ENCODE results near the gene ZDHHC14.
"Not testable (repeated sequence)": the region's sequence is repeated elsewhere in the genome, so short reads cannot be mapped to it uniquely, and the experiment has no call there.

Gene ZDHHC14

DNA sequence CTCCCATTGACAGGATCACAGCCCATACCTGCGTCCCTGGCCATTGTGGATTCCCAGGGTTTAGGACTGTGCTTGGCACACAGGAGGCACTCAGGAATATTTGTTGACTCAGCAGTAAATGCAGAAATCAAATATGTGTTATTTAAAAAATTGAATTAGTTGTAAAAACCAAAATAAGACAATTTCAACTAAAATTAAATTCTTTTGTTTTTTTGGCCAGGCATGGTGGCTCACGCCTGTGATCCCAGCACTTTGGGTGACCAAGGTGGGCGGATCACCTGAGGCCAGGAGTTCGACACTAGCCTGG is 85.3 kb downstream of the ZDHHC14 start:
- in situ Hi-C loops (cut with HindIII; ENCODE audit: low pct_ligation_motif_present, low sequenced_read_pairs), result no loop called here
- H3K36me3 ChIP-seq (replicated peaks), result no peaks in the 10 kb centered on the region
- no peaks in the 10 kb centered on the region for H3K27me3 ChIP-seq (replicated peaks)
- H3K27ac ChIP-seq, result no peak overlapping the region
- H3K4me3 ChIP-seq (ENCODE audit: low read depth, low read length), result no peak overlapping the region
- TF ChIP-seq, protein P1, sequence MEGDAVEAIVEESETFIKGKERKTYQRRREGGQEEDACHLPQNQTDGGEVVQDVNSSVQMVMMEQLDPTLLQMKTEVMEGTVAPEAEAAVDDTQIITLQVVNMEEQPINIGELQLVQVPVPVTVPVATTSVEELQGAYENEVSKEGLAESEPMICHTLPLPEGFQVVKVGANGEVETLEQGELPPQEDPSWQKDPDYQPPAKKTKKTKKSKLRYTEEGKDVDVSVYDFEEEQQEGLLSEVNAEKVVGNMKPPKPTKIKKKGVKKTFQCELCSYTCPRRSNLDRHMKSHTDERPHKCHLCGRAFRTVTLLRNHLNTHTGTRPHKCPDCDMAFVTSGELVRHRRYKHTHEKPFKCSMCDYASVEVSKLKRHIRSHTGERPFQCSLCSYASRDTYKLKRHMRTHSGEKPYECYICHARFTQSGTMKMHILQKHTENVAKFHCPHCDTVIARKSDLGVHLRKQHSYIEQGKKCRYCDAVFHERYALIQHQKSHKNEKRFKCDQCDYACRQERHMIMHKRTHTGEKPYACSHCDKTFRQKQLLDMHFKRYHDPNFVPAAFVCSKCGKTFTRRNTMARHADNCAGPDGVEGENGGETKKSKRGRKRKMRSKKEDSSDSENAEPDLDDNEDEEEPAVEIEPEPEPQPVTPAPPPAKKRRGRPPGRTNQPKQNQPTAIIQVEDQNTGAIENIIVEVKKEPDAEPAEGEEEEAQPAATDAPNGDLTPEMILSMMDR (IDR thresholded peaks at IDR 0.05; ENCODE audit: low read depth, low read length, missing control alignments), result no peak
- no peak for DNase-seq

DNA sequence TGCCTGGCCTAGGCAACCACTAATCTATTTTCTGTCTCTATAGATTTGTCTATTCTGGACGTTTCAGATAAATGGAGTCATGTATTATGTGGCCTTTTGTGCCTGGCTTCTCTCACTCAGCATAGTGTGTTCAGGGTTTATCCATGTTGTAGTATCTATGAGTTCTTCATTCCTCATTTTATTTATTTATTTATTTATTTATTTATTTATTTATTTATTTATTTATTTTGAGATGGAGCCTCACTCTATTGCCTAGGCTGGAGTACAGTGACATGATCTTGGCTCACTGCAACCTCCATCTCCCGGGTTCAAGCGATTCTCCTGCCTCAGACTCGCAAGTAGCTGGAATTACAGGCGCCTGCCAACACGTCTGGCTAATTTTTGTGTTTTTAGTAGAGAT is 86.3 kb downstream of the ZDHHC14 start:
- DNase-seq; H3K4me3 ChIP-seq (ENCODE audit: low read depth, low read length); H3K27me3 ChIP-seq (replicated peaks); H3K36me3 ChIP-seq (replicated peaks); H3K27ac ChIP-seq; in situ Hi-C loops (cut with HindIII; ENCODE audit: low pct_ligation_motif_present, low sequenced_read_pairs): not testable (repeated sequence)

DNA sequence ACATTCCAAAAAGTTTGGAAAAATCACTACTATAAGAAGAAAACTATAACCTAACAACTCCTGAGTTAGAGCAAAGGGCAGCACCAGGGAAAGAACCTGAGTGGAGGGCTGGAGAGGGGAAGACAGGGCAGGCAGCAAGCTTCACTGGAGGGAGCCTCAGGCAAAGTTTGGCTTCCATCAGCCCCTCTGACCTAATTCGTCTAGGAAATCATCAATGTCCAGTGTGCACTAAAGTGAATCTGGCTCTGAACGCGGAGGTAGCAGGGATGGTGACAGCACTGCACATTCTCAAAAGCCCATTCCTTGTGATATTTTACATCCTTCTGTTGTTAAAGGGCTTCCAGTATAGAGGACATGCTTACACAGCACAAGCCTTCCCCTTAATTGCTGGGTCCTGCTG is 87.1 kb downstream of the ZDHHC14 start:
- Histone ChIP-seq H3K4me3 (ENCODE audit: low read depth, low read length) (no peak overlapping the region), H3K36me3 (replicated peaks) (no peaks in the 10 kb centered on the region), H3K27ac (no peak overlapping the region), H3K27me3 (replicated peaks) (no peaks in the 10 kb centered on the region)
- TF ChIP-seq, protein P1 (IDR thresholded peaks at IDR 0.05; ENCODE audit: low read depth, low read length, missing control alignments), result no peak
- no peak for DNase-seq
- in situ Hi-C loops (cut with HindIII; ENCODE audit: low pct_ligation_motif_present, low sequenced_read_pairs), result no loop called here

DNA sequence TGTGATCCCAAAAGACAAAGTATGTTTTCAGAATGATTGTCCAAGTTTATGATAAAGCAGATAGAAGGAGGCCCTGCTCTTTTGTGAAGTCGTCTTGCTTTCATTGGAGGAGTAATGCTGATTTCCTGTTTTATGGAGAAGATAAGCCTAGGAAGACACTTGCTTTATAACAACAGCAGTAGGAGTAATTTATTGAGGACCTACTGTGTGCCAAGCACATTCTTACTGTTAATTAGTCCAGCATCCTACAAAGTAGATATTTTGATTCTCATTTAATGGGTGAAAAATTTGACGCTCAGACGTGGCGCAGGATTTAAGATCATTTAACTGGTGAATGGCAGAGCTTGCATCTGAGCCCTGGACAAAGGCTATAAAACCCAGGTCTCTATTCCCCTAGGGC is 87.6 kb downstream of the ZDHHC14 start:
- DNase-seq, result no peak
- H3K36me3 ChIP-seq (replicated peaks), result no peaks in the 10 kb centered on the region
- no peak overlapping the region for H3K27ac ChIP-seq
- in situ Hi-C loops (cut with HindIII; ENCODE audit: low pct_ligation_motif_present, low sequenced_read_pairs), result no loop called here
- no peaks in the 10 kb centered on the region for H3K27me3 ChIP-seq (replicated peaks)
- TF ChIP-seq, protein P1 (IDR thresholded peaks at IDR 0.05; ENCODE audit: low read depth, low read length, missing control alignments), result no peak
- H3K4me3 ChIP-seq (ENCODE audit: low read depth, low read length), result no peak overlapping the region

DNA sequence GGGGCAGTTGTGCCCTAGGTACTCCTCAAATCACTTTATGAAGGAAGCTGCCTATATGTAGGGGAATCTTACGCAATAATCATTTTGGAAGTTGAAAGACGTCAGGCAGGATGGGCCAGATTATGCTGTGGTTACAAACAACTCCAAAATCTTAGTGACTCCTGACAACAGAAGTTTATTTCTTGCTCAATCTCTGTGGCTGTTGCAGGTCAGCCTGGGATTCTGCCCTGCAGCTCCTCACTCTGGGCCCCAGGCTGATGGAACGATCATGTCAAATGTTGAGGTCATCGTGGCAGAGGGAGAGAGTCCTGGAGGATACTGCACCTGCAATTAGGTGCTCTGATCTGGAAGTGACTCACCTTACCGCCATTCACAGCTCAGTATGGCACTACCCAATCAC is 88.4 kb downstream of the ZDHHC14 start:
- H3K4me3 ChIP-seq (ENCODE audit: low read depth, low read length), result no peak overlapping the region
- H3K27me3 ChIP-seq (replicated peaks), result no peaks in the 10 kb centered on the region
- in situ Hi-C loops (cut with HindIII; ENCODE audit: low pct_ligation_motif_present, low sequenced_read_pairs), result no loop called here
- TF ChIP-seq, protein P1 (IDR thresholded peaks at IDR 0.05; ENCODE audit: low read depth, low read length, missing control alignments), result no peak
- DNase-seq, result no peak
- no peak overlapping the region for H3K27ac ChIP-seq
- H3K36me3 ChIP-seq (replicated peaks), result no peaks in the 10 kb centered on the region

DNA sequence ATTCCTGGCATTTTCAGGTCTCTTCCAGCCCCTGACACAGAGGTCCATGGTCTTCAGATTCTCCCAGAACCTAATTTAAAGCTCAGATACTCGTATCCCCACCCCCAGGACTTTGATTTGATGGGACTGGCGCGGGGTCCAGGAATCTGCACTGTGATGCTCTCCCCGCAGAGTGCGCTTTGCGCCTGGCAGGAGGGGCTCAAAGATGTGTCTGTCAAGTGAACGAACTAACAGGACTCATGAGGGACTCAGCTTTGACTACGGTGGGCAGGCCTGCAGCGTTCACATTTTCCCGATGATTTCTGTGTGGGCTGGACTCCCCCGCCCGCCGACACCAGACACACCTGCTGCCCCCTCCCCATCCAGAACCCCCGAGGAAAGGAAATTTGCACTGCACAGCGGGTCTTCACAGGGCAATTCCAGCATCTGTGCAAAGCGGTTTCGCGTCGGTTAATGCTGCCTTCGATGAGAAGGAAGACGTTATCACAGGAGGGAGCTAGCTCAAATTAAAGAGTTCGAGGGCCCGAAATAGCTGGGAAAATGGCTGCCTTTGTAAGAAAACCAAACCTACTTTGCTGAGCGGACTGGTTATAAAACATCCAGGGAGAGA is 90.2 kb downstream of the ZDHHC14 start:
- Histone ChIP-seq H3K4me3 (ENCODE audit: low read depth, low read length) (no peak overlapping the region), H3K27ac (no peak overlapping the region), H3K36me3 (replicated peaks) (no peaks in the 10 kb centered on the region), H3K27me3 (replicated peaks) (no peaks in the 10 kb centered on the region)
- DNase-seq, result no peak
- in situ Hi-C loops (cut with HindIII; ENCODE audit: low pct_ligation_motif_present, low sequenced_read_pairs), result no loop called here
- TF ChIP-seq, protein P1 (IDR thresholded peaks at IDR 0.05; ENCODE audit: low read depth, low read length, missing control alignments), result no peak
